G401 (cell line): ENCODE measurements around the gene BAZ1A. TPM values are rescaled to one million over a fixed set of nuclear protein-coding genes. Genes with fewer than 3 reads are reported as not detected.

Experiments
- DNase-seq: peaks from one replicate; pipeline ENCODE4 v3.0.0-alpha.2; 2015; ENCODE audit warnings: low spot score
- in situ Hi-C: cut with HindIII; loops from 2 replicates; pipeline ENCODE4 v1.10.0; 2016; ENCODE audit warnings: low sequenced_read_pairs, mixed read lengths
- total RNA-seq: library from RNA; depleted of rRNA; stranded (reverse); fragments of >200 nt; shearing (Covaris generic); gene quantifications from 2 replicates; pipeline ENCODE4 v1.2.3, GENCODE V29; 2014; rRNA removed

BAZ1A gene
- total RNA-seq, 1 experiment from 2014 or later, result 13.7 TPM

DNA sequence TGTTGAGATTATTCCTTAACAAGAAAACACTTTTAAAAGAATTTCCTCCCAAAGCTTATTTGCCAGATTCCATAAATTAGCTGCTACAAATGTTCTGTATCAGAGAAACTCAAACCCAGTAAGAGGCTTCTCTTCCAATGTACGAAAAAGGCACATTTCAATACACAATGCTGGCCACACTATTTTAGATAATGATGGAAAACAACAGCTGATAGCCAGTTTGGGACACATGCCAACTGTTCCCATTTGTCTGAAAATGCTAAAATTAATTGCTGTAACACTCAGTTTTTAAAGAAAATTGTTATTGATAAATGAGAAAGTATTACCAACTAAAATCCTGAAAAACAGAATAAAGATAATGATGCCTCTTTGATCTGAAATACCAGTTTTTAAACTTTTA is 165.2 kb downstream of the BAZ1A start:
- in situ Hi-C loops, result no loop called here
- peak; percentile 46 for DNase-seq

DNA sequence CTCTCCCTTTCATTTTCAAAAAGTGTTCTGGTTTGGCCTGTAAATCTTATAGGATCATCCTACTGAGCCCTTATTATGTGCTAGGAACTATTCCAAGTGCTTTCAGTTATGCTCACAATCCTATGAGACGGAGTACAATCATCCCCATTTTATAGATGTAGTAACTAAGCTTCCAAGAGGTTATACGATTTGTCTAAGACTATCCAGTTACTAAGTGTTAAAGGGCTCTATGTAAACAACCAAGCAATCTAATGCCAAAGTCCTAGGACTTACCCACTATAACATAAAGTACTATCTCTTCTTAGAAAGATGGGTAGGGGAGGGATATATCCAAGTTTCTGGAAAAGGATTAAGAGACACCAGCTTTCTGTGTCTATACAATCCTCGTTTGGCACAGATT is 167.4 kb downstream of the BAZ1A start:
- in situ Hi-C loops, result no loop called here
- no peak for DNase-seq

Other genes starting within 250 kb of the BAZ1A start
- 81.6 and 113 TPM in 2 replicates for gene SNX6, start 245.2 kb downstream of the BAZ1A start, total RNA-seq
- 50.6 and 61.0 TPM in 2 replicates for gene CFL2, start 160.8 kb downstream of the BAZ1A start, total RNA-seq
- gene SRP54, start 107.6 kb upstream of the BAZ1A start, total RNA-seq, result 90.5 and 101 TPM in 2 replicates
- gene FAM177A1, start 170.9 kb upstream of the BAZ1A start, total RNA-seq, result 42.2 and 55.9 TPM in 2 replicates
- gene PPP2R3C, start 246.6 kb upstream of the BAZ1A start, total RNA-seq, result 24.2 and 36.6 TPM in 2 replicates
- gene PRORP, start 247.2 kb upstream of the BAZ1A start, total RNA-seq, result 56.7 and 71.5 TPM in 2 replicates